Hippocampal formation (tissue), 2 donors: ENCODE results near the gene STAC3.

Experiments used
- DNase-seq, 2 donors: peaks; one replicate each; lab custom pipeline; 2025; lab: John Stamatoyannopoulos, UW

Gene STAC3

GRCh38 chr12:57236201-57236924, 14.6 kb downstream of the STAC3 start:
- DNase-seq: no peak

GRCh38 chr12:57235728-57236131, 15.3 kb downstream of the STAC3 start:
- DNase-seq: no peak

GRCh38 chr12:57235017-57235727, 15.8 kb downstream of the STAC3 start:
- no peak for DNase-seq

- DNase-seq: no peak
Observed at GRCh38 chr12:57234571-57235016, 16.4 kb downstream of the STAC3 start.

GRCh38 chr12:57234233-57234570, 16.8 kb downstream of the STAC3 start:
- no peak for DNase-seq

- DNase-seq: no peak
Observed at GRCh38 chr12:57233357-57234232, 17.4 kb downstream of the STAC3 start.

- DNase-seq: no peak
Observed at GRCh38 chr12:57232156-57232756, 18.7 kb downstream of the STAC3 start.

- DNase-seq: no peak
Observed at GRCh38 chr12:57231276-57232021, 19.5 kb downstream of the STAC3 start.

- DNase-seq: no peak
Observed at GRCh38 chr12:57230381-57231155, 20.4 kb downstream of the STAC3 start.

- DNase-seq: peak; percentile 82 to 94
Observed at GRCh38 chr12:57229634-57230380, 21.2 kb downstream of the STAC3 start, which contains the start of gene SHMT2. TSS of gene SHMT2 (plus strand) at chr12:57229711. CDS start at chr12:57229779, 68 bp downstream.

GRCh38 chr12:57229046-57229633, 21.8 kb downstream of the STAC3 start:
- no peak for DNase-seq

GRCh38 chr12:57227315-57228115, 23.5 kb downstream of the STAC3 start:
- DNase-seq: no peak

- DNase-seq: no peak
Observed at GRCh38 chr12:57226588-57227314, 24.2 kb downstream of the STAC3 start.

GRCh38 chr12:57225680-57226210, 25.2 kb downstream of the STAC3 start:
- DNase-seq: no peak

GRCh38 chr12:57224973-57225679, 25.9 kb downstream of the STAC3 start:
- no peak for DNase-seq

- DNase-seq: no peak
Observed at GRCh38 chr12:57224278-57224972, 26.6 kb downstream of the STAC3 start.
